Measurements from ENCODE around the gene GSC2. TPM values are rescaled to one million over a fixed set of nuclear protein-coding genes. Genes with fewer than 3 reads are reported as not detected.

The GSC2 gene
- total and polyA plus RNA-seq, 9 of the 15 experiments (the other 6 are each of a cell fraction or from before 2014, with no cell fraction given): not detected

DNA sequence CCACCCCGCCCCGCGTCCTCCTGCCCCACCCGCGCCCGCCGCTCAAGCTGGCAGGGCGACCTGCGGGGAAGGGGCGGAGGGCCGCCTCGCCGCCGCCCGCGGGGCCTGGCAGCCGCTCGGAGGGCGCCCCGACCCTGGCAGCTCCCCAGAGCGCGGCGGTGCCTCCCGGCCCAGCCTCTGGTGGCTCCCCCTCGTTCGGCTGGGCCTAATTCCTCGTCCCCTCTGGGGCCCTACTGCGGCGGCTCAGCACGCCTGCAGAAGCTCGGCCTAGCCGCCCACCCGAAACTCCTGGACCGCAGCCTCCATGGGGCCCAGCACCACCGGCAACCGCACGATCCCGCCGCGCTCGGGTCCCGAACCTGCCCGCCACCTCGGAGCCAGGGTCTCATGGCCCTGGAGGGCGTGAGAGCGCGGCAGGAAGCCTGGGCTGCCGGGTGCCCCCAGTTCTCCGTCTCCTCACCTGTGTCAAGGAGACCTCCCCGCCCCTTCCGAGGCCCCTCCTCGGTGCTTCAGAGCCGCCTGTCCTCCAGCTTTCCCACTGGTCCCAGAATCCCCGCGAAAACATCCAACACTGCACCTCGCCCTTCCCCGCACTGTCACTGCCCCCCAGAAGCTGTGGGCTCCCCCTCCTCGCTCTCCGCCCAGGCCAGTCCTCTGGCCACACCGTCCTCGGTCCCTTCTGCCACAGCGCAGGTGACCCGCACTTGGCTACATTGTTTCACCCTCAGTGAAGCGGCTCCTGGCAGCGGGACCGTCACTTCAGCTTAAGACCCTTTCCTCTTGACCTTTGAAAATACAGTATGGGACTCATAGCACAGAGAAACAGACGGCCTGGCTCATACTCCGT is 613 bp upstream of the GSC2 start:
- H3K4me2 ChIP-seq (ENCODE audit: insufficient read depth, low read length): no peak overlapping the region
- ATAC-seq (no peak), FAIRE-seq (no peak), DNase-seq (ENCODE audit: extremely low read depth in 1 of 4, low spot score in 3 of 4) (no peak)
- no peak overlapping the region for H3K4me3 ChIP-seq
- intact Hi-C loops (cut with micrococcal nuclease) (no loop called here), in situ Hi-C loops (cut with MboI) (no loop called here)
- H3K36me3 ChIP-seq (ENCODE audit: control insufficient read depth, insufficient read depth, low read length): no peaks in the 10 kb centered on the region
- H3K27ac ChIP-seq (ENCODE audit: extremely low read depth, low read depth, low read length): no peak overlapping the region
- H3K27me3 ChIP-seq (ENCODE audit: control insufficient read depth in 2 of 2, insufficient read depth in 2 of 2, low read length in 2 of 2): peaks cover 42 to 70% of the 10 kb centered on the region in 2 experiments
- no peak overlapping the region for H2AFZ ChIP-seq (ENCODE audit: low read depth, low read length)
- H3K79me2 ChIP-seq (ENCODE audit: control insufficient read depth, insufficient read depth, low read length): no peaks in the 10 kb centered on the region
- H4K20me1 ChIP-seq (replicated peaks; ENCODE audit: control insufficient read depth, insufficient read depth, low read length): 0 out of 2 replicates have a peak, but pooled peaks cover 3% of the 10 kb centered on the region
- ChIA-PET CTCF (ENCODE audit: low intra/inter-chr PET ratio) (no interaction called here), POLR2A (interaction anchor here (0.6 to 1.0 kb wide), 3 partner anchors 17 to 132 kb away, joined by 3 to 4 read pairs (median 3); no protein-coding TSS in a partner anchor)
- BruUV-seq (replicated peaks): no TSS peak
- peaks cover 0 to 22% of the 10 kb centered on the region in 2 experiments; a peak in 3 of 5 replicates for H3K4me1 ChIP-seq (replicated peaks in 1 of 2; ENCODE audit: control insufficient read depth in 2 of 2, insufficient read depth in 2 of 2, low read length in 2 of 2)
- no peaks in the 10 kb centered on the region for H3K9me1 ChIP-seq (ENCODE audit: control insufficient read depth, insufficient read depth, low read length)
- H3K9me3 ChIP-seq (replicated peaks; ENCODE audit: control insufficient read depth, insufficient read depth, low read depth, low read length): no peaks in the 10 kb centered on the region
- H3K9ac ChIP-seq (ENCODE audit: insufficient read depth in 1 of 2, low read depth in 2 of 2, low read length in 2 of 2): no peak overlapping the region
- 27% methylated on average over 61 of the region's 68 CpGs for WGBS (ENCODE audit: insufficient coverage, low coverage, missing lambda C conversion rate)
- TF ChIP-seq, protein P1, sequence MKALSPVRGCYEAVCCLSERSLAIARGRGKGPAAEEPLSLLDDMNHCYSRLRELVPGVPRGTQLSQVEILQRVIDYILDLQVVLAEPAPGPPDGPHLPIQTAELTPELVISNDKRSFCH (CRISPR knock-in tag; IDR thresholded peaks at IDR 0.05): no peak
- TF ChIP-seq, protein P1 (tag; IDR thresholded peaks at IDR 0.05): no peak
- TF ChIP-seq MCM7 (IDR thresholded peaks at IDR 0.05): peak in 1 of 2 experiments; percentile 82; a peak in 1 of 4 replicates
- TF ChIP-seq ATF7 (IDR thresholded peaks at IDR 0.05): no peak
- TF ChIP-seq, protein P2, sequence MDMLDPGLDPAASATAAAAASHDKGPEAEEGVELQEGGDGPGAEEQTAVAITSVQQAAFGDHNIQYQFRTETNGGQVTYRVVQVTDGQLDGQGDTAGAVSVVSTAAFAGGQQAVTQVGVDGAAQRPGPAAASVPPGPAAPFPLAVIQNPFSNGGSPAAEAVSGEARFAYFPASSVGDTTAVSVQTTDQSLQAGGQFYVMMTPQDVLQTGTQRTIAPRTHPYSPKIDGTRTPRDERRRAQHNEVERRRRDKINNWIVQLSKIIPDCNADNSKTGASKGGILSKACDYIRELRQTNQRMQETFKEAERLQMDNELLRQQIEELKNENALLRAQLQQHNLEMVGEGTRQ (CRISPR knock-in tag; IDR thresholded peaks at IDR 0.05): peak; percentile 19; the same call in 1 of the 2 replicates
- TF ChIP-seq HDAC6 (IDR thresholded peaks at IDR 0.05; ENCODE audit: low read depth, low read length): 0 out of 2 replicates have a peak, but pooled peaks have one; percentile 52
- TF ChIP-seq PHF8 (IDR thresholded peaks at IDR 0.05; ENCODE audit: borderline replicate concordance, low read length): no peak
- no peak for TF ChIP-seq RFX7 (CRISPR knock-in tag; IDR thresholded peaks at IDR 0.05)
- peak; percentile 55 for TF ChIP-seq ZNF184 (CRISPR knock-in tag; IDR thresholded peaks at IDR 0.05)
- TF ChIP-seq PHF20 (IDR thresholded peaks at IDR 0.05; ENCODE audit: partially characterized antibody): no peak
- TF ChIP-seq MCM3 (IDR thresholded peaks at IDR 0.05): peak; percentile 71

All from K562 (cell line).